GM12891 (cell line): Measurements from ENCODE around the gene TMEM8B.
"Not testable (repeated sequence)": the region's sequence is repeated elsewhere in the genome, so short reads cannot be mapped to it uniquely, and the experiment has no call there.

ENCODE experiments used
- DNase-seq: peaks from one replicate; pipeline ENCODE4 v3.0.0; 2011; ENCODE audit warnings: low spot score; ENCODE audit not compliant: insufficient read length
- FAIRE-seq: peaks from 2 replicates; lab custom pipeline; 2011; peaks lifted over from hg19 to GRCh38; lab: Jason Lieb, UNC
- PAX5 ChIP-seq: IDR thresholded peaks from 2 replicates; pipeline ENCODE4 v1.6.1; 2011; ENCODE audit warnings: low read length, moderate library complexity, mild to moderate bottlenecking; ENCODE audit not compliant: insufficient read depth, severe bottlenecking
- POLR2A ChIP-seq: IDR thresholded peaks from 2 replicates; pipeline ENCODE4 v1.6.1; 2011; ENCODE audit warnings: low read depth, low read length, control low read depth
- POLR2AphosphoS5 ChIP-seq: IDR thresholded peaks from 2 replicates; pipeline ENCODE4 v1.6.1; 2011; ENCODE audit warnings: low read depth, low read length, control low read depth
- POU2F2 ChIP-seq: IDR thresholded peaks from 2 replicates; pipeline ENCODE4 v1.6.1; 2011; ENCODE audit warnings: low read depth, mild to moderate bottlenecking, control low read depth, low read length, moderate library complexity
- SPI1 ChIP-seq: IDR thresholded peaks from 2 replicates; pipeline ENCODE4 v1.6.1; 2011; ENCODE audit warnings: low read depth, low read length, control low read depth
- TAF1 ChIP-seq: IDR thresholded peaks from 2 replicates; pipeline ENCODE4 v1.6.1; 2011; ENCODE audit warnings: low read depth, low read length, control low read depth

Gene TMEM8B

GRCh38 chr9:35871545-35871944 lies 42.5 kb downstream of the TMEM8B start:
- DNase-seq (no peak), FAIRE-seq (no peak)
- TF ChIP-seq POU2F2: no peak

GRCh38 chr9:35872505-35872904 lies 43.5 kb downstream of the TMEM8B start:
- DNase-seq (no peak), FAIRE-seq (no peak)
- TF ChIP-seq POLR2AphosphoS5 (no peak), SPI1 (no peak)

GRCh38 chr9:35882263-35882848 lies 53.3 kb downstream of the TMEM8B start:
- no peak for TF ChIP-seq POLR2A
- no peak for TF ChIP-seq POLR2AphosphoS5
- TF ChIP-seq POU2F2: no peak
- TF ChIP-seq SPI1: no peak
- FAIRE-seq (peak; percentile 82), DNase-seq (peak; percentile 44)

GRCh38 chr9:35882996-35883395 lies 54.0 kb downstream of the TMEM8B start:
- DNase-seq (no peak), FAIRE-seq (no peak)
- no peak for TF ChIP-seq SPI1
- TF ChIP-seq POLR2AphosphoS5: no peak
- no peak for TF ChIP-seq TAF1
- TF ChIP-seq POU2F2: no peak
- TF ChIP-seq PAX5: no peak
- TF ChIP-seq POLR2A: no peak

- DNase-seq, FAIRE-seq: not testable (repeated sequence)
Measured at GRCh38 chr9:35884908-35885307, 55.9 kb downstream of the TMEM8B start.

- DNase-seq (no peak), FAIRE-seq (no peak)
- no peak for TF ChIP-seq POLR2AphosphoS5
- TF ChIP-seq PAX5: no peak
- no peak for TF ChIP-seq POU2F2
- no peak for TF ChIP-seq SPI1
- TF ChIP-seq POLR2A: no peak
- TF ChIP-seq TAF1: no peak
Measured at GRCh38 chr9:35891646-35892045, 62.6 kb downstream of the TMEM8B start.

GRCh38 chr9:35892051-35892450 lies 63.0 kb downstream of the TMEM8B start:
- no peak for FAIRE-seq
- no peak for DNase-seq
- TF ChIP-seq POU2F2 (no peak), POLR2AphosphoS5 (no peak), SPI1 (no peak), PAX5 (no peak)

- DNase-seq: no peak
- FAIRE-seq: no peak
- TF ChIP-seq POU2F2 (no peak), TAF1 (no peak), POLR2A (no peak), PAX5 (no peak), POLR2AphosphoS5 (no peak), SPI1 (no peak)
Measured at GRCh38 chr9:35896570-35896969, 67.5 kb downstream of the TMEM8B start.

GRCh38 chr9:35897376-35898099 lies 68.5 kb downstream of the TMEM8B start:
- not testable (repeated sequence) for FAIRE-seq, DNase-seq

- no peak for FAIRE-seq
Measured at GRCh38 chr9:35898337-35898736, 69.3 kb downstream of the TMEM8B start.

GRCh38 chr9:35899021-35899420 lies 70.0 kb downstream of the TMEM8B start:
- FAIRE-seq (no peak), DNase-seq (no peak)
- TF ChIP-seq POLR2AphosphoS5 (no peak), PAX5 (no peak), SPI1 (no peak), TAF1 (no peak), POU2F2 (no peak), POLR2A (no peak)

More at GRCh38 chr9:35898337-35898736, 69.3 kb downstream of the TMEM8B start:
- DNase-seq: no peak
- TF ChIP-seq SPI1: no peak
- no peak for TF ChIP-seq PAX5

- DNase-seq: no peak
- FAIRE-seq: peak; percentile 95
- TF ChIP-seq POU2F2: no peak
- no peak for TF ChIP-seq SPI1
Measured at GRCh38 chr9:35903049-35903448, 74.0 kb downstream of the TMEM8B start.
